Activated naive CD8-positive, alpha-beta T cell treated with anti-CD3 and anti-CD28 coated beads, Interleukin-2, amount 50 U/mL, for 24 hours (primary cell): ENCODE results near the gene UBXN10.
"Not testable (repeated sequence)": the region's sequence is repeated elsewhere in the genome, so short reads cannot be mapped to it uniquely, and the experiment has no call there.

ENCODE experiments used
- ATAC-seq: fragments of 150-1000 bp; cut with Tn5 transposase; one replicate; pipeline ENCODE4 v1.10.0; 2021
- DNase-seq: peaks from one replicate; pipeline ENCODE4 v3.0.0; 2021
- H3K27ac Mint-ChIP-seq: one replicate; pipeline ENCODE4 v1.8.0; 2021; ENCODE audit warnings: mild to moderate bottlenecking, mixed read lengths
- H3K27me3 Mint-ChIP-seq: one replicate; pipeline ENCODE4 v1.8.0; 2021; ENCODE audit warnings: mixed read lengths
- H3K36me3 Mint-ChIP-seq: one replicate; pipeline ENCODE4 v1.8.0; 2021; ENCODE audit warnings: low read depth, mixed read lengths
- H3K4me1 Mint-ChIP-seq: one replicate; pipeline ENCODE4 v1.8.0; 2021; ENCODE audit warnings: mixed read lengths
- H3K4me3 Mint-ChIP-seq: one replicate; pipeline ENCODE4 v1.8.0; 2021; ENCODE audit warnings: mild to moderate bottlenecking, moderate library complexity, mixed read lengths
- H3K9me3 Mint-ChIP-seq: one replicate; pipeline ENCODE4 v1.8.0; 2021; ENCODE audit warnings: mixed read lengths

Gene UBXN10

GRCh38 chr1:20220036-20220435 lies 34.1 kb downstream of the UBXN10 start:
- Mint-ChIP-seq H3K27me3 (peaks cover 34% of the 10 kb centered on the region), H3K36me3 (no peaks in the 10 kb centered on the region), H3K27ac (no peak overlapping the region), H3K4me3 (no peak overlapping the region), H3K4me1 (no peaks in the 10 kb centered on the region), H3K9me3 (no peaks in the 10 kb centered on the region)
- DNase-seq, result no peak
- no peak for ATAC-seq

GRCh38 chr1:20223106-20223505 lies 37.2 kb downstream of the UBXN10 start:
- H3K36me3 Mint-ChIP-seq, result no peaks in the 10 kb centered on the region
- H3K27me3 Mint-ChIP-seq, result peaks cover 38% of the 10 kb centered on the region
- no peak overlapping the region for H3K27ac Mint-ChIP-seq
- no peak for DNase-seq
- no peak overlapping the region for H3K4me3 Mint-ChIP-seq
- ATAC-seq, result no peak
- H3K9me3 Mint-ChIP-seq, result no peaks in the 10 kb centered on the region
- H3K4me1 Mint-ChIP-seq, result no peaks in the 10 kb centered on the region

- peaks cover 40% of the 10 kb centered on the region for H3K27me3 Mint-ChIP-seq
- no peak overlapping the region for H3K27ac Mint-ChIP-seq
- H3K4me3 Mint-ChIP-seq, result no peak overlapping the region
- no peaks in the 10 kb centered on the region for H3K4me1 Mint-ChIP-seq
- no peaks in the 10 kb centered on the region for H3K9me3 Mint-ChIP-seq
- DNase-seq, result no peak
- no peak for ATAC-seq
- no peaks in the 10 kb centered on the region for H3K36me3 Mint-ChIP-seq
Observed at GRCh38 chr1:20223551-20224419, 37.9 kb downstream of the UBXN10 start.

GRCh38 chr1:20224546-20224945 lies 38.6 kb downstream of the UBXN10 start:
- Mint-ChIP-seq H3K27me3 (peaks cover 40% of the 10 kb centered on the region), H3K4me3 (no peak overlapping the region), H3K4me1 (no peaks in the 10 kb centered on the region), H3K36me3 (no peaks in the 10 kb centered on the region), H3K27ac (no peak overlapping the region), H3K9me3 (no peaks in the 10 kb centered on the region)
- DNase-seq, result no peak
- ATAC-seq, result no peak

GRCh38 chr1:20227704-20228103 lies 41.8 kb downstream of the UBXN10 start:
- H3K4me1 Mint-ChIP-seq, result no peaks in the 10 kb centered on the region
- DNase-seq, result no peak
- H3K36me3 Mint-ChIP-seq, result no peaks in the 10 kb centered on the region
- H3K27me3 Mint-ChIP-seq, result peaks cover 51% of the 10 kb centered on the region
- H3K9me3 Mint-ChIP-seq, result no peaks in the 10 kb centered on the region
- H3K27ac Mint-ChIP-seq, result no peak overlapping the region
- no peak for ATAC-seq
- no peak overlapping the region for H3K4me3 Mint-ChIP-seq

GRCh38 chr1:20228314-20228825 lies 42.5 kb downstream of the UBXN10 start:
- Mint-ChIP-seq H3K27me3 (peaks cover 49% of the 10 kb centered on the region), H3K4me3 (no peak overlapping the region), H3K9me3 (no peaks in the 10 kb centered on the region)

GRCh38 chr1:20229171-20229570 lies 43.3 kb downstream of the UBXN10 start:
- ATAC-seq (no peak), DNase-seq (no peak)
- H3K27me3 Mint-ChIP-seq, result peaks cover 52% of the 10 kb centered on the region
- no peak overlapping the region for H3K27ac Mint-ChIP-seq
- H3K9me3 Mint-ChIP-seq, result no peaks in the 10 kb centered on the region
- H3K36me3 Mint-ChIP-seq, result no peaks in the 10 kb centered on the region
- H3K4me1 Mint-ChIP-seq, result no peaks in the 10 kb centered on the region
- H3K4me3 Mint-ChIP-seq, result no peak overlapping the region

More at GRCh38 chr1:20228314-20228825, 42.5 kb downstream of the UBXN10 start:
- Mint-ChIP-seq H3K36me3 (no peaks in the 10 kb centered on the region), H3K4me1 (no peaks in the 10 kb centered on the region), H3K27ac (no peak overlapping the region)
- DNase-seq, result no peak
- no peak for ATAC-seq

- H3K4me1 Mint-ChIP-seq, H3K4me3 Mint-ChIP-seq, H3K36me3 Mint-ChIP-seq, H3K9me3 Mint-ChIP-seq, DNase-seq, H3K27ac Mint-ChIP-seq, ATAC-seq: not testable (repeated sequence)
- H3K27me3 Mint-ChIP-seq, result peaks cover 52% of the 10 kb centered on the region
Observed at GRCh38 chr1:20232564-20232963, 46.7 kb downstream of the UBXN10 start.

GRCh38 chr1:20233394-20233793 lies 47.5 kb downstream of the UBXN10 start:
- H3K36me3 Mint-ChIP-seq, result no peaks in the 10 kb centered on the region
- no peaks in the 10 kb centered on the region for H3K4me1 Mint-ChIP-seq
- ATAC-seq, result peak; percentile 61
- H3K4me3 Mint-ChIP-seq, result no peak overlapping the region
- DNase-seq, result no peak
- peaks cover 45% of the 10 kb centered on the region for H3K27me3 Mint-ChIP-seq
- no peak overlapping the region for H3K27ac Mint-ChIP-seq
- no peaks in the 10 kb centered on the region for H3K9me3 Mint-ChIP-seq

GRCh38 chr1:20233866-20234265 lies 48.0 kb downstream of the UBXN10 start:
- no peak for ATAC-seq
- no peaks in the 10 kb centered on the region for H3K4me1 Mint-ChIP-seq
- DNase-seq, result no peak
- no peak overlapping the region for H3K27ac Mint-ChIP-seq
- H3K36me3 Mint-ChIP-seq, result no peaks in the 10 kb centered on the region
- no peaks in the 10 kb centered on the region for H3K9me3 Mint-ChIP-seq
- H3K4me3 Mint-ChIP-seq, result no peak overlapping the region
- H3K27me3 Mint-ChIP-seq, result peaks cover 45% of the 10 kb centered on the region

- H3K27me3 Mint-ChIP-seq, result peaks cover 48% of the 10 kb centered on the region
- ATAC-seq (no peak), DNase-seq (no peak)
- H3K36me3 Mint-ChIP-seq, result no peaks in the 10 kb centered on the region
- no peaks in the 10 kb centered on the region for H3K4me1 Mint-ChIP-seq
- H3K4me3 Mint-ChIP-seq, result no peak overlapping the region
- no peak overlapping the region for H3K27ac Mint-ChIP-seq
- no peaks in the 10 kb centered on the region for H3K9me3 Mint-ChIP-seq
Observed at GRCh38 chr1:20234788-20235535, 49.1 kb downstream of the UBXN10 start.

- Mint-ChIP-seq H3K9me3 (no peaks in the 10 kb centered on the region), H3K27ac (no peak overlapping the region), H3K4me3 (no peak overlapping the region), H3K4me1 (no peaks in the 10 kb centered on the region), H3K27me3 (peaks cover 50% of the 10 kb centered on the region), H3K36me3 (no peaks in the 10 kb centered on the region)
- no peak for DNase-seq
- no peak for ATAC-seq
Observed at GRCh38 chr1:20237646-20238045, 51.8 kb downstream of the UBXN10 start.

- H3K27ac Mint-ChIP-seq, result no peak overlapping the region
- no peak overlapping the region for H3K4me3 Mint-ChIP-seq
- H3K36me3 Mint-ChIP-seq, result no peaks in the 10 kb centered on the region
- H3K9me3 Mint-ChIP-seq, result no peaks in the 10 kb centered on the region
- ATAC-seq (no peak), DNase-seq (no peak)
- peaks cover 30% of the 10 kb centered on the region for H3K27me3 Mint-ChIP-seq
- H3K4me1 Mint-ChIP-seq, result no peaks in the 10 kb centered on the region
Observed at GRCh38 chr1:20240012-20240411, 54.1 kb downstream of the UBXN10 start.

- peaks cover 20% of the 10 kb centered on the region for H3K27me3 Mint-ChIP-seq
- H3K36me3 Mint-ChIP-seq, result no peaks in the 10 kb centered on the region
- peaks cover 3% of the 10 kb centered on the region for H3K4me1 Mint-ChIP-seq
- H3K9me3 Mint-ChIP-seq, result no peaks in the 10 kb centered on the region
- no peak overlapping the region for H3K27ac Mint-ChIP-seq
- DNase-seq (no peak), ATAC-seq (no peak)
- no peak overlapping the region for H3K4me3 Mint-ChIP-seq
Observed at GRCh38 chr1:20242890-20243479, 57.1 kb downstream of the UBXN10 start.
